GM12892 (cell line): ENCODE data around the gene ARHGAP27.
"Not testable (repeated sequence)": the region's sequence is repeated elsewhere in the genome, so short reads cannot be mapped to it uniquely, and the experiment has no call there.

ENCODE experiments used
- POLR2A ChIP-seq: IDR thresholded peaks from 2 replicates; pipeline ENCODE4 v1.6.1; 2011; ENCODE audit warnings: low read depth, low read length, control low read depth
- POLR2AphosphoS5 ChIP-seq: IDR thresholded peaks from 2 replicates; pipeline ENCODE4 v1.6.1; 2011; ENCODE audit warnings: low read depth, low read length, control low read depth
- TAF1 ChIP-seq: IDR thresholded peaks from 2 replicates; pipeline ENCODE4 v1.6.1; 2011; ENCODE audit warnings: low read depth, mild to moderate bottlenecking, control low read depth, low read length, borderline replicate concordance

- not testable (repeated sequence) for TF ChIP-seq POLR2A, POLR2AphosphoS5, TAF1
Measured at GRCh38 chr17:45451660-45452059, 19.0 kb upstream of the ARHGAP27 start.
